Measurements from ENCODE around the gene GHR. TPM values are rescaled to one million over a fixed set of nuclear protein-coding genes. Genes with fewer than 3 reads are reported as not detected.

Gene GHR
- total and polyA plus RNA-seq, 2 of the 8 experiments (the other 6 are each of a cell fraction or from before 2014, with no cell fraction given) = 0.15 to 0.19 TPM

DNA sequence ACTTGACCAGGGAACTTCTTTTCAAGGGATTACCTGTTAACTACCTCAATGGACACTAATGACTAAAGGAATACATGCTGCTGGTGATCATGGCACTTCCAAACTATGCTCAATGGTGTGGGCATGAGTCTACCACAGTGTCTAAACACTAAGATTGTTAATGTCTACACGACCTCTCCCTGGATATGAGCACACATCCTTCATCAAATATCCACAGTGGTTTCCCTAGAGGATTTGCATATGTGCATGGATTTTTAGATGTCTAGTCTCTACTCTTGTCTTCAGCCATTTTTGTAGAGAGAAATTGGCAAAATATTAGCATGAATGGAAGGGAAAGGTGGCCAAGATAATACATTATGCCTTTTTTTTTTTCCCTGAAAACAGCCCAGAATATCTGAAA, 220.1 kb downstream of the GHR start (continued):
- TF ChIP-seq, protein P1, sequence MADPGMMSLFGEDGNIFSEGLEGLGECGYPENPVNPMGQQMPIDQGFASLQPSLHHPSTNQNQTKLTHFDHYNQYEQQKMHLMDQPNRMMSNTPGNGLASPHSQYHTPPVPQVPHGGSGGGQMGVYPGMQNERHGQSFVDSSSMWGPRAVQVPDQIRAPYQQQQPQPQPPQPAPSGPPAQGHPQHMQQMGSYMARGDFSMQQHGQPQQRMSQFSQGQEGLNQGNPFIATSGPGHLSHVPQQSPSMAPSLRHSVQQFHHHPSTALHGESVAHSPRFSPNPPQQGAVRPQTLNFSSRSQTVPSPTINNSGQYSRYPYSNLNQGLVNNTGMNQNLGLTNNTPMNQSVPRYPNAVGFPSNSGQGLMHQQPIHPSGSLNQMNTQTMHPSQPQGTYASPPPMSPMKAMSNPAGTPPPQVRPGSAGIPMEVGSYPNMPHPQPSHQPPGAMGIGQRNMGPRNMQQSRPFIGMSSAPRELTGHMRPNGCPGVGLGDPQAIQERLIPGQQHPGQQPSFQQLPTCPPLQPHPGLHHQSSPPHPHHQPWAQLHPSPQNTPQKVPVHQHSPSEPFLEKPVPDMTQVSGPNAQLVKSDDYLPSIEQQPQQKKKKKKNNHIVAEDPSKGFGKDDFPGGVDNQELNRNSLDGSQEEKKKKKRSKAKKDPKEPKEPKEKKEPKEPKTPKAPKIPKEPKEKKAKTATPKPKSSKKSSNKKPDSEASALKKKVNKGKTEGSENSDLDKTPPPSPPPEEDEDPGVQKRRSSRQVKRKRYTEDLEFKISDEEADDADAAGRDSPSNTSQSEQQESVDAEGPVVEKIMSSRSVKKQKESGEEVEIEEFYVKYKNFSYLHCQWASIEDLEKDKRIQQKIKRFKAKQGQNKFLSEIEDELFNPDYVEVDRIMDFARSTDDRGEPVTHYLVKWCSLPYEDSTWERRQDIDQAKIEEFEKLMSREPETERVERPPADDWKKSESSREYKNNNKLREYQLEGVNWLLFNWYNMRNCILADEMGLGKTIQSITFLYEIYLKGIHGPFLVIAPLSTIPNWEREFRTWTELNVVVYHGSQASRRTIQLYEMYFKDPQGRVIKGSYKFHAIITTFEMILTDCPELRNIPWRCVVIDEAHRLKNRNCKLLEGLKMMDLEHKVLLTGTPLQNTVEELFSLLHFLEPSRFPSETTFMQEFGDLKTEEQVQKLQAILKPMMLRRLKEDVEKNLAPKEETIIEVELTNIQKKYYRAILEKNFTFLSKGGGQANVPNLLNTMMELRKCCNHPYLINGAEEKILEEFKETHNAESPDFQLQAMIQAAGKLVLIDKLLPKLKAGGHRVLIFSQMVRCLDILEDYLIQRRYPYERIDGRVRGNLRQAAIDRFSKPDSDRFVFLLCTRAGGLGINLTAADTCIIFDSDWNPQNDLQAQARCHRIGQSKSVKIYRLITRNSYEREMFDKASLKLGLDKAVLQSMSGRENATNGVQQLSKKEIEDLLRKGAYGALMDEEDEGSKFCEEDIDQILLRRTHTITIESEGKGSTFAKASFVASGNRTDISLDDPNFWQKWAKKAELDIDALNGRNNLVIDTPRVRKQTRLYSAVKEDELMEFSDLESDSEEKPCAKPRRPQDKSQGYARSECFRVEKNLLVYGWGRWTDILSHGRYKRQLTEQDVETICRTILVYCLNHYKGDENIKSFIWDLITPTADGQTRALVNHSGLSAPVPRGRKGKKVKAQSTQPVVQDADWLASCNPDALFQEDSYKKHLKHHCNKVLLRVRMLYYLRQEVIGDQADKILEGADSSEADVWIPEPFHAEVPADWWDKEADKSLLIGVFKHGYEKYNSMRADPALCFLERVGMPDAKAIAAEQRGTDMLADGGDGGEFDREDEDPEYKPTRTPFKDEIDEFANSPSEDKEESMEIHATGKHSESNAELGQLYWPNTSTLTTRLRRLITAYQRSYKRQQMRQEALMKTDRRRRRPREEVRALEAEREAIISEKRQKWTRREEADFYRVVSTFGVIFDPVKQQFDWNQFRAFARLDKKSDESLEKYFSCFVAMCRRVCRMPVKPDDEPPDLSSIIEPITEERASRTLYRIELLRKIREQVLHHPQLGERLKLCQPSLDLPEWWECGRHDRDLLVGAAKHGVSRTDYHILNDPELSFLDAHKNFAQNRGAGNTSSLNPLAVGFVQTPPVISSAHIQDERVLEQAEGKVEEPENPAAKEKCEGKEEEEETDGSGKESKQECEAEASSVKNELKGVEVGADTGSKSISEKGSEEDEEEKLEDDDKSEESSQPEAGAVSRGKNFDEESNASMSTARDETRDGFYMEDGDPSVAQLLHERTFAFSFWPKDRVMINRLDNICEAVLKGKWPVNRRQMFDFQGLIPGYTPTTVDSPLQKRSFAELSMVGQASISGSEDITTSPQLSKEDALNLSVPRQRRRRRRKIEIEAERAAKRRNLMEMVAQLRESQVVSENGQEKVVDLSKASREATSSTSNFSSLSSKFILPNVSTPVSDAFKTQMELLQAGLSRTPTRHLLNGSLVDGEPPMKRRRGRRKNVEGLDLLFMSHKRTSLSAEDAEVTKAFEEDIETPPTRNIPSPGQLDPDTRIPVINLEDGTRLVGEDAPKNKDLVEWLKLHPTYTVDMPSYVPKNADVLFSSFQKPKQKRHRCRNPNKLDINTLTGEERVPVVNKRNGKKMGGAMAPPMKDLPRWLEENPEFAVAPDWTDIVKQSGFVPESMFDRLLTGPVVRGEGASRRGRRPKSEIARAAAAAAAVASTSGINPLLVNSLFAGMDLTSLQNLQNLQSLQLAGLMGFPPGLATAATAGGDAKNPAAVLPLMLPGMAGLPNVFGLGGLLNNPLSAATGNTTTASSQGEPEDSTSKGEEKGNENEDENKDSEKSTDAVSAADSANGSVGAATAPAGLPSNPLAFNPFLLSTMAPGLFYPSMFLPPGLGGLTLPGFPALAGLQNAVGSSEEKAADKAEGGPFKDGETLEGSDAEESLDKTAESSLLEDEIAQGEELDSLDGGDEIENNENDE (IDR thresholded peaks at IDR 0.05; ENCODE audit: insufficient replicate concordance, low read length) = no peak
- TF ChIP-seq, protein P2, sequence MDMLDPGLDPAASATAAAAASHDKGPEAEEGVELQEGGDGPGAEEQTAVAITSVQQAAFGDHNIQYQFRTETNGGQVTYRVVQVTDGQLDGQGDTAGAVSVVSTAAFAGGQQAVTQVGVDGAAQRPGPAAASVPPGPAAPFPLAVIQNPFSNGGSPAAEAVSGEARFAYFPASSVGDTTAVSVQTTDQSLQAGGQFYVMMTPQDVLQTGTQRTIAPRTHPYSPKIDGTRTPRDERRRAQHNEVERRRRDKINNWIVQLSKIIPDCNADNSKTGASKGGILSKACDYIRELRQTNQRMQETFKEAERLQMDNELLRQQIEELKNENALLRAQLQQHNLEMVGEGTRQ (IDR thresholded peaks at IDR 0.05; ENCODE audit: low read length) = no peak
- TF ChIP-seq, protein P3, sequence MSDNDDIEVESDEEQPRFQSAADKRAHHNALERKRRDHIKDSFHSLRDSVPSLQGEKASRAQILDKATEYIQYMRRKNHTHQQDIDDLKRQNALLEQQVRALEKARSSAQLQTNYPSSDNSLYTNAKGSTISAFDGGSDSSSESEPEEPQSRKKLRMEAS (IDR thresholded peaks at IDR 0.05) = no peak
- TF ChIP-seq SIX5 (IDR thresholded peaks at IDR 0.05; ENCODE audit: low read depth, low read length) = no peak
- no peak for TF ChIP-seq POU5F1 (IDR thresholded peaks at IDR 0.05; ENCODE audit: low read depth, low read length)
- TF ChIP-seq SIN3A (conservative IDR thresholded peaks at IDR 0.05 in 1 of 2, IDR thresholded peaks at IDR 0.05 in 1 of 2; ENCODE audit: low read depth in 1 of 2, low read length in 2 of 2) = no peak

Data from H1 (cell line).